Neuronal stem cell (in vitro differentiated cells): ENCODE measurements around the gene ARHGEF17.
A peak's percentile ranks its signal among the peaks of the same experiment; 100 is the strongest.

Source experiments
- DNase-seq: peaks from one replicate; pipeline ENCODE4 v3.0.0-alpha.2; 2013; ENCODE audit warnings: low spot score
- H2AFZ ChIP-seq: one replicate; pipeline ENCODE4 v1.6.1; 2013; ENCODE audit warnings: mild to moderate bottlenecking, low read length, inconsistent platforms
- H2AK5ac ChIP-seq: 2 replicates; pipeline ENCODE4 v1.6.1; 2013; ENCODE audit warnings: low read depth, mild to moderate bottlenecking, inconsistent platforms, low read length, moderate library complexity, mixed read lengths
- H2BK120ac ChIP-seq: 2 replicates; pipeline ENCODE4 v1.6.1; 2013; ENCODE audit warnings: low read depth, mild to moderate bottlenecking, inconsistent platforms, low read length, moderate library complexity, mixed read lengths
- H2BK12ac ChIP-seq: one replicate; pipeline ENCODE4 v1.6.1; 2013; ENCODE audit warnings: low read length, inconsistent platforms
- H2BK15ac ChIP-seq: 2 replicates; pipeline ENCODE4 v1.6.1; 2013; ENCODE audit warnings: mild to moderate bottlenecking, low read length, inconsistent platforms, mixed read lengths
- H2BK5ac ChIP-seq: one replicate; pipeline ENCODE4 v1.6.1; 2013; ENCODE audit warnings: inconsistent platforms, mild to moderate bottlenecking, low read length, moderate library complexity
- H3K14ac ChIP-seq: one replicate; pipeline ENCODE4 v1.6.1; 2013; ENCODE audit warnings: low read length, inconsistent platforms
- H3K18ac ChIP-seq: 2 replicates; pipeline ENCODE4 v1.6.1; 2013; ENCODE audit warnings: low read length, inconsistent platforms
- H3K23ac ChIP-seq: 2 replicates; pipeline ENCODE4 v1.6.1; 2013; ENCODE audit warnings: low read depth, mild to moderate bottlenecking, mixed read lengths, low read length, inconsistent platforms; ENCODE audit not compliant: poor library complexity
- H3K27ac ChIP-seq: replicated peaks from 3 replicates; pipeline ENCODE4 v1.5.1; 2013; ENCODE audit warnings: low read length, inconsistent platforms
- H3K27me3 ChIP-seq, 3 experiments: 2 replicates each; pipeline ENCODE4 v1.6.1; 2013; ENCODE audit warnings: low read length in 3 of 3, mild to moderate bottlenecking in 2 of 3, inconsistent platforms in 1 of 3, low read depth in 1 of 3, mixed read lengths in 1 of 3, moderate library complexity in 1 of 3; ENCODE audit not compliant: control insufficient read depth in 3 of 3, insufficient read depth in 3 of 3
- H3K36me3 ChIP-seq, 2 donors: replicated peaks in 1 of 2; 2 replicates each; pipeline ENCODE4 v1.6.1; 2013; ENCODE audit warnings: low read length in 2 of 2; ENCODE audit not compliant: control insufficient read depth in 2 of 2, insufficient read depth in 2 of 2
- H3K4ac ChIP-seq: 2 replicates; pipeline ENCODE4 v1.6.1; 2013; ENCODE audit warnings: inconsistent platforms, mild to moderate bottlenecking, low read length, moderate library complexity
- H3K4me1 ChIP-seq, 2 donors: 1 replicate in 1 of 2; 2 replicates in 1 of 2; pipeline ENCODE4 v1.6.1; 2013; ENCODE audit warnings: low read length in 2 of 2, low read depth in 1 of 2; ENCODE audit not compliant: control insufficient read depth in 2 of 2, insufficient read depth in 1 of 2
- H3K4me2 ChIP-seq: one replicate; pipeline ENCODE4 v1.6.1; 2013; ENCODE audit warnings: mild to moderate bottlenecking, low read length, inconsistent platforms; ENCODE audit not compliant: insufficient read depth, poor library complexity, severe bottlenecking
- H3K4me3 ChIP-seq, 2 donors: 2 replicates each; pipeline ENCODE4 v1.5.1; 2013; ENCODE audit warnings: low read length in 2 of 2, mild to moderate bottlenecking in 2 of 2, inconsistent platforms in 1 of 2, moderate library complexity in 1 of 2
- H3K79me1 ChIP-seq: one replicate; pipeline ENCODE4 v1.6.1; 2013; ENCODE audit warnings: low read depth, mild to moderate bottlenecking, inconsistent platforms, low read length, moderate library complexity
- H3K9ac ChIP-seq: one replicate; pipeline ENCODE4 v1.6.1; 2013; ENCODE audit warnings: mild to moderate bottlenecking, low read depth, low read length, inconsistent platforms; ENCODE audit not compliant: poor library complexity
- H3K9me3 ChIP-seq, 2 donors: replicated peaks in 1 of 2; 2 replicates each; pipeline versions ENCODE3 to v1.6.1; 2013; ENCODE audit warnings: low read length in 2 of 2, mild to moderate bottlenecking in 2 of 2, inconsistent platforms in 1 of 2, low read depth in 1 of 2, mixed read lengths in 1 of 2, moderate library complexity in 1 of 2; ENCODE audit not compliant: control insufficient read depth in 2 of 2, insufficient read depth in 1 of 2
- H4K8ac ChIP-seq: one replicate; pipeline ENCODE4 v1.6.1; 2013; ENCODE audit warnings: low read depth, mild to moderate bottlenecking, inconsistent platforms, low read length, moderate library complexity
- H4K91ac ChIP-seq: one replicate; pipeline ENCODE4 v1.6.1; 2013; ENCODE audit warnings: low read length, low read depth, mild to moderate bottlenecking, inconsistent platforms; ENCODE audit not compliant: poor library complexity
- WGBS, 2 donors: extraction: QIAGEN DNeasy Blood & Tissue Kit; methylation state at CpG; one replicate each; pipeline ENCODE4 v1.1.7; 2013; ENCODE audit warnings: missing lambda C conversion rate in 2 of 2, mixed read lengths in 1 of 2; ENCODE audit not compliant: insufficient read length in 2 of 2, insufficient replicate concordance in 1 of 2; ENCODE audit errors: extremely low coverage in 2 of 2; 5-methylcytosine and 5-hydroxymethylcytosine counted together

The ARHGEF17 gene

DNA sequence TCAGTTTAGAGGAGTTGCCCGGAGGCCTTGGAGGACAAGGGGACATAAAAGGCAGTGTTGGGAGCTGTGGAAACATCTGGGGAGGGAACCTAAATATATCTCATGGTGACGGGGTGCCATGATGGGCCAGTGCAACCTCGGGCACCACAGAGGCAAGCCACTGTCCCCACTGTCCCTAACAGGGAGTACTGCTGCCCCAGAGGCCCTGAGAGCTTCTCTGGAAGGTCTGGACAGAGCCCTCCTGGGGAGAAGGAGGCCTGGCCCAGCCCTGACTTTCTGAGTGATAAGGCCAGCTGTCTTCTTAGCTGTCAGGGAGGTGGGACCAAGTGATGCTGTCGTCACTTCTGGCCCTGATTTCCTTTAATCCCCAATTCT, 41.4 kb upstream of the ARHGEF17 start:
- WGBS, 2 donors: no CpG with 5 or more reads among the region's 4 CpGs
- Histone ChIP-seq H3K14ac (no peak overlapping the region), H2AK5ac (no peak overlapping the region), H2BK5ac (no peak overlapping the region), H3K27me3 (peaks cover 0 to 42% (median 6%) of the 10 kb centered on the region in 3 experiments), H4K91ac (no peak overlapping the region), H3K79me1 (no peaks in the 10 kb centered on the region), H2AFZ (no peak overlapping the region), H3K4ac (no peak overlapping the region), H4K8ac (no peak overlapping the region), H3K4me1 (peaks cover 3 to 6% of the 10 kb centered on the region in 2 donors), H3K4me2 (no peak overlapping the region), H2BK120ac (no peak overlapping the region), H3K4me3 (no peak overlapping the region), H3K23ac (no peak overlapping the region), H3K27ac (no peak overlapping the region), H2BK12ac (no peak overlapping the region), H3K36me3 (no peaks in the 10 kb centered on the region), H3K9me3 (no peaks in the 10 kb centered on the region), H3K9ac (no peak overlapping the region), H3K18ac (no peak overlapping the region), H2BK15ac (no peak overlapping the region)
- DNase-seq: no peak

DNA sequence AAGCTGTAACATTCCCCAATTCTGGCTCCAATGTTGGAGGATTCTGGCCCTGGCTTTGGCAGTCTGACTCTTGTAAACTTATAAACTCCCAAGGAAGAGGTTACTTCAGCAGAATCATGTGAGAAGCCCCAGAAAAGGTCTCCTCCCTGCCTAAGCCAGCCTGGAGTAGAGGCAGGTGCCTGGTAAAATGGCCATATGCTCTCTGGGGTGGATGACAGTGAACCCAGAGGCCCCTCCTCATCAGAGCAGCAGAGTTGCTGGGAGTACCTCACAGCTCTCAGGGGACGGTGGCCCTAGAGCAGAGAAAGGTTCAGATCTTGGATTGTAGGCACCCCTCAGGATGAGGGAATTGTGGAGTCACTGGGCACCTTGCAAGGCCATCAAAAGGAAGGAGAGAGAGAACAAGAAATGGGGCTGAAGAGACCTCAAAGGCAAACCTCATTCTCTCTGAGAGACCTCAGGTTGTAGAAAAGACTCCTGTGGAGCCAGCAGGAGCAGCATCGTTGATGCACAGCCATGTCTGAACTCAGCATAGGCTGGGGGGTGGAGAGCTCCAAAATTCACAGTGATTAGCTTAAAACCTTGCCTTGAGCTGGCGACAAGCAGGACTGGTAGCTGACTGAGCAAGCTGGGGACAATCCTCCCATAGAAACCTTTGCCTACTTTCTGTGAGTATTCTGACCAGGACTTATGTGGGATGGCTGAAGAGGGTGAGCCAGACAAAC, 40.8 kb upstream of the ARHGEF17 start:
- no peak overlapping the region for H2BK5ac ChIP-seq
- no peak overlapping the region for H3K14ac ChIP-seq
- DNase-seq: no peak
- H2AFZ ChIP-seq: no peak overlapping the region
- H2AK5ac ChIP-seq: no peak overlapping the region
- no peak overlapping the region for H2BK12ac ChIP-seq
- peaks cover 6% of the 10 kb centered on the region in 2 donors for H3K4me1 ChIP-seq
- H3K27me3 ChIP-seq: peaks cover 0 to 42% (median 6%) of the 10 kb centered on the region in 3 experiments
- H3K9ac ChIP-seq: no peak overlapping the region
- no peaks in the 10 kb centered on the region for H3K79me1 ChIP-seq
- no peak overlapping the region for H3K23ac ChIP-seq
- no peak overlapping the region for H2BK15ac ChIP-seq
- H3K27ac ChIP-seq: no peak overlapping the region
- no peaks in the 10 kb centered on the region for H3K9me3 ChIP-seq
- H4K8ac ChIP-seq: no peak overlapping the region
- H3K4ac ChIP-seq: no peak overlapping the region
- WGBS, 2 donors: no CpG with 5 or more reads among the region's 3 CpGs
- no peaks in the 10 kb centered on the region for H3K36me3 ChIP-seq
- H3K4me3 ChIP-seq: no peak overlapping the region
- no peak overlapping the region for H2BK120ac ChIP-seq
- H3K4me2 ChIP-seq: no peak overlapping the region
- no peak overlapping the region for H3K18ac ChIP-seq
- no peak overlapping the region for H4K91ac ChIP-seq

DNA sequence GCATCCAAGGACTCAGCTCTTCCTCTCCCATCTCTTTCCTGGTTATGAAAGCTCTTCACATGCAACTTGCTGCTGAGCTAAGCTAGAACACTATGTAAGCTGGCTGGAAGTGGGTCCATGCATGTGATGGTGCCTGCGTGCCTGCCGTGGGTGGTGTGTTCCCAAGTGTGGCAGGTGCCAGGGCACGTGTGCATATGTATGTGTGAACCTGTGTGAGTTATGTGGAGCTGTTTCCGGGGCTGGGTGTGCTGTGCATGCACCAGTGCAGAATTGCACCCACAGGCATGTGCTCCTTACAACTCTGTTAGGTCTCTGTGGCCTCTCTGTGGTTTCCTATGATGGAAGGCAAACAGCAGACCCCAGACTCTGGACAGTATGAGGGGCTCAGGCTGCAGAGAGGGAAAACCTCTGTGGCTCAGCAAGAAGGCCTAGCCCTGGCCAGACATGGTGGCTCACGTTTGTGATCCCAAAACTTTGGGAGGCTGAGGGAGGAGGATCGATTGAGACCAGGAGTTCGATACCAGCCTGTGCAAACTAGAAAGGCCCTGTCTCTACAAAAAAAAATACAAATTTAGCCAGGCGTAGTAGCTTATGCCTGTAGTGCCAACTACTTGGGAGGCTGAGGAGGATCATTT, 40.1 kb upstream of the ARHGEF17 start:
- Histone ChIP-seq H3K23ac (peak overlapping the region; percentile 29), H2AK5ac (no peak overlapping the region), H2AFZ (no peak overlapping the region), H3K4me2 (no peak overlapping the region), H4K91ac (no peak overlapping the region), H2BK5ac (no peak overlapping the region), H3K14ac (no peak overlapping the region), H4K8ac (no peak overlapping the region), H3K4me1 (peaks cover 6 to 8% of the 10 kb centered on the region in 2 donors), H3K4me3 (no peak overlapping the region), H2BK120ac (no peak overlapping the region), H3K9me3 (no peaks in the 10 kb centered on the region), H3K36me3 (no peaks in the 10 kb centered on the region), H3K27ac (no peak overlapping the region), H3K18ac (no peak overlapping the region), H2BK12ac (no peak overlapping the region), H2BK15ac (no peak overlapping the region), H3K4ac (no peak overlapping the region), H3K27me3 (peaks cover 0 to 47% (median 6%) of the 10 kb centered on the region in 3 experiments), H3K79me1 (no peaks in the 10 kb centered on the region), H3K9ac (no peak overlapping the region)
- no peak for DNase-seq
- WGBS, 2 donors: no CpG with 5 or more reads among the region's 8 CpGs

DNA sequence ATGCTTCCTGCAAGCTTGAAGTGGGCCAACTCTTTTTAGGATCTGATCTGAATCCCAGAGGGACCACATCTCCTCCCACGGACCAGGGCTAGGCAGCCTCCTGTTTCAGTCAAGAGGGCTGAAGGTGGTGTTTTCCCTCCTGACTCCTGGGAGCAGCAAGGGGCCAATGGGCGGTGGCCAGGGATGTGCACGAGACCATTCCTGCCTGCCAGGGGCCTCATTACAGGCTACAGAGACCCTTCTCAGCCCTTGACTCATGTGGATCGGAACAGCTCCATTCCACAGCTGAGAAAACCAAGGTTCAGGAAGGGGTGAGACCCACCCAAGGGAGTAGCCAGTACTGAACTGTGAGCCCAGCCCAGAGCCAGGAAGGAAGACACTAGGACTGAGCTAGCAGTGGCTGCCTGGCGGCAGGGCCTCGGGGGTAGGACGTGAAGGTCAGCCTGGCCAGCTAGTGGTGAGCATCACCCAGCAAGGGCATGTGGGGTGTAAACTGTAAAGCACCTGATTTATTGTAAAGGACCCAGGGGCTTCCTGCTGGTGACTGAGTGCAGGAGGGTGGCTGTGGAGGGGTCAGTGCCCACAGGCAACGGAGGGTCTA, 39.3 kb upstream of the ARHGEF17 start:
- Histone ChIP-seq H3K27ac (no peak overlapping the region), H3K4me3 (no peak overlapping the region), H2BK12ac (peak overlapping the region; percentile 65), H4K8ac (no peak overlapping the region), H4K91ac (no peak overlapping the region), H3K18ac (no peak overlapping the region), H2AK5ac (peak overlapping the region; percentile 8), H3K23ac (peak overlapping the region; percentile 1), H3K9ac (no peak overlapping the region), H3K27me3 (peaks cover 0 to 50% (median 6%) of the 10 kb centered on the region in 3 experiments), H3K9me3 (no peaks in the 10 kb centered on the region), H2BK15ac (no peak overlapping the region), H2AFZ (no peak overlapping the region), H3K4me1 (peaks cover 6 to 8% of the 10 kb centered on the region in 2 donors), H3K4ac (no peak overlapping the region), H3K36me3 (no peaks in the 10 kb centered on the region), H2BK120ac (no peak overlapping the region), H2BK5ac (no peak overlapping the region), H3K79me1 (no peaks in the 10 kb centered on the region), H3K14ac (no peak overlapping the region), H3K4me2 (no peak overlapping the region)
- no CpG with 5 or more reads among the region's 8 CpGs for WGBS, 2 donors
- no peak for DNase-seq
